ENCODE results near the gene ADAM22.

The ADAM22 gene

DNA sequence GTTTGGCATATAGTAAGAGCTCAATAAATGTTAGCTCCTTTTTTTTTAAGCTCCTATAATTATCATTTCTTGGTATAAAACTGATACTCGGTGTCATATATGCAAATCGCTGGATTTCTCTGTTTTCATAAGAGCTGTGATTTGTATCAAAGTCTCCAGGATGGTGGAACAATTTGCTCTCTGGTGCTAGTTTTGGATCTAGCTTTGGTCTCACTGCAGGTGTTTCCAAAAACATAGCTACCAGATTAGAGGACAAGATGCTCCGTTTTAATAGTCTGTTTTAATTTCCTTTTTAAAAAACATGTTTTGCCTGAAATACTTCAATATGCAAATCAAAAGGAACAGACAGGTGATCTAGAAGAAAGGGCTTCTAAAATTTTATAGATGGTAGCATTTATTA is 25.3 kb downstream of the ADAM22 start:
- no peak for ATAC-seq

DNA sequence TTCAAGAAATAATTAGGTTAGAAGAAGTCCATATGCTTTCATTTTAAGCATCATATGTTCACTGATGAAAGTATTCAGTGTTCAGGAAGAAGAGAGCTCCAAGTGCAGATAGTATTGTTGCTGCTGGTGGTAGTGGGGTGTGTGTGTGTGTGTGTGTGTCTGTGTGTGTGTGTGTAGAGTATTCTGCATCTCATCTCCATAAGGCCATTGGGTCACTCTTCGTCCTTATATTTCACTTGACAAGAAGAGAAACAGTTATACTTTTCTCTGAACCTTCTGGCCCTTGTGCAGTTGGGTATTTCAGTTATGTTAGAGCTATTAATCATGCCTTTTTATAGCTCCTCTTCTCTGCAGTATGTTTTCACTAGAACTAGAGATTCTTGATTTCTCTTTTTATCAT is 26.2 kb downstream of the ADAM22 start:
- no peak for ATAC-seq

GRCh38 chr7:87961754-87962153 is 27.7 kb downstream of the ADAM22 start:
- no peak for ATAC-seq

DNA sequence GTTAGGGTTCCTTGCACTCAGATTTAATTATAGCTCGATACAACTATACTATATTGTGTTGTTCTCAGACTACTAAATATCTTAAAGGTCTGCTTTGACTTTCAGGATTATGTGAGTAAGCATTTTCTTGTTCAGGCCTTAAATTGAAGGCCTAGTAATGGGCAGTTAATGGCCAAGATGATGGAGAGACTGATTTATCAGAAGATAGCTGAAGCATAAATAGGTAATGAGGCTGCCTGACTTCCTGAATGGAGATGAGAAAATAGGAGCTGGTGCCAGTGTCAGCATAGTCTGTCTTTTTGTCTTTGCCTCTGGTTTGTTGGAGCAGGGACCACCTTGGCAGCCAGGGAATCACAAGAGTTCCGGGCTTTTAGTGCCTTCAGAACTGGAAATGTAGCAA is 32.2 kb downstream of the ADAM22 start:
- no peak for ATAC-seq

DNA sequence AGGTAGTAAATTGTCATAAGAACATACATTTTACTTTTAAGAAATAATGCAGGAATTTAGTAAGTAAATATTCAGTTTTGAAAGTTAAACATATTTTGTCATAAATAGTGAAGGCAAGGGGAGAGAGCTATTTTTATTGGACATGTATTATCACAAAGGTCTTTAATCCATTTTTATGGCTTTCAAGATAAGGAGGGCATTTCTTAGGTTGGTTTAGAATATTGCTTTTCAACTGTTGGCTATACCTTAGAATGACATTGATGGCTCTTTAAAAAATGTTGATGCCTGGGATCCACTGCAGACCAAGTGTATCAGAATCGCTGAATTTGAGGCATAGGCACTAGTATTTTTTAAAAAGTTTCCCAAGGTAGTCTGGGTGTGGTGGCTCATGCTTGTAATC is 34.0 kb downstream of the ADAM22 start:
- no peak for ATAC-seq

DNA sequence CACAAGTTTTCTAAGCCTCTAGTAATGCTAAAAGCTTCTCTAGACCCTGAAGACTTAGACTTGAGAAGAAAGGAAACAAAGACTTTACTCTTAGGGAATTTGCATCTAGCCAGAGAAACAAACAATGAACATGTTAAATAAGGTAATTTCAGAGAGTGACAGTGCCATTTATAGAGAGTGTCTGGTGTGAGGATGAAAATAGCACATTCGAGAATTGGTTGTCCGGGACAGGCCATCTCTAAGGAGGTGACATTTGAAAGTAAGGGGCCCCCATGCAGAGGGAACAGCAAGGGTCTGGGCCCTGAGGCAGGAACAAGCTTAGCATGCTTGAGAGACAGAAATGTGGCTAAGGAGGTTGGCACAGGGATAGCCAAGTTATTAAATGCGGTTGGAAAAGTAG is 48.1 kb downstream of the ADAM22 start:
- ATAC-seq: no peak

DNA sequence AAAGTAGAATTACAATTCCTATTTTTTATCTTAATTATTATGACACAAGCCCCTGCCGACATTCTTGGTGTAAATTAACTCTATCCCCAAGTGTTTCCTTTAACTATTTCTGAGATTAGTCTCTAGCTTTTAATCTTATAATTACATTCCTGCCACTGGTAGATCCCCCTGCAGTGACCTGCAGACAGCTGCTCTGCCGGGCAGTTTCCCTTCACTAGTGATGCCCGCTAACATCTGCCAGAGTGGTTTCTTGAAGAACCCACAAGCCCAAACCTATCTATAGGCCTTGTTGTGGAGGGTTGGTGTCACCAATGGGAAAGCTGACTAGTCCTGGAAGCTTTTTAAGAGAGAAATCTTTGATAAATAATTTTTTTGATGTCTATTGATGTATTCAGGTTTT is 50.0 kb downstream of the ADAM22 start:
- ATAC-seq: no peak

DNA sequence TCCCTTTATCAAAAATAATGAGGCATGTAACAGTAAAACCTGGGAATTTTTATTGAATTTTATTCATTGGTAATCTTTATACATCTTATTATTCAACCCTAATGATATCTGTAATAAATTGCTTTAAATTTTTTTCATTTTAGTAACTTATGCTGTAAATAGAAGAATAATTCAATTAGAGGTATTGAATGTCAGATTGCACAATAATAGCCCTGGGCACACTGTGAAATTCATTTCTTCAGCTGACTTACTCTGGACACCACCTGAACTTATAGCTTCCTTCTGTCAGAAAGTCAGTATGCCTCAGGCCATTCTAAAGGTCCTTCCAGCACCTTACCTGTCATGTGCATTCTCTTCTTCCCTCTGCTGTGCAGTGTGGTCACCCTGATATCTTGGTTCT is 59.2 kb downstream of the ADAM22 start:
- no peak for ATAC-seq

GRCh38 chr7:87999261-87999660 is 65.2 kb downstream of the ADAM22 start:
- ATAC-seq: no peak

GRCh38 chr7:88001744-88002530 is 67.9 kb downstream of the ADAM22 start:
- no peak for ATAC-seq

DNA sequence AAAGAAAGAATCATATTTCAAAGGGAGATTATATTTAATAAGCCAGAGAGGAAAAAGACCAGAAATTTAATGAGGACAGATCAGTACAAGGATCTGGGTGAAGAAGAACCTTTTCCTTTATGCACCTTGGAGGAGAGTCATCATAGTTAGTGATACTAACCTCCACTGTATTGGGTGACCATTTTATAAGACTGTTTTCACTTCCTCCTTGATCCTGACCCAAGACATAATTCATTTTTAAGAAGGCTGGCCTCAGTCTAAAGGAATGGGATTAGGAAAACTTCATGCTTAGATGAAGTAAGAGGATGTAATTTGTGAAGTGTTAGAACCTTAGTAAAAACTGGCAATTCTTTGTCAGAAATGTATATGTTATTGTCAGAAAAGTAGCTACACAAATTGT is 68.6 kb downstream of the ADAM22 start:
- no peak for ATAC-seq

DNA sequence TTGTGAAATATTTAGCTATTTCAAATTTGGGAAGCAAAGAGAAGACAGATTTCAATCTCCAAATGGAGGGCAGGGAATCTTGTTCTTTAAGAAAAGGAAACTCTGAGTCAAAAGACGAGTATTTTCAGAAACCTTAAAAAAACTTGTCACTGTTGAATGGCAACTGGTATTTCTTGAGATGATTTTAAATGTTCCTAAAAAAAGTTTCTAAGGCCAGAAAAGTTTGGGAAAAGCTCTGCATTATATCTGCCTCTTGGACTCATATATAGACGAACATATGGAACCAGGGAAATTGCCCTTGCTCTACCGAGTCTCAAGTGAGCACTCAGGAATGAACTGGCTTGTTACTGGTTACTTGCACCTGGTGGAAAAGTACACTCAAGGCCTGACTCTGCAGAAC is 69.5 kb downstream of the ADAM22 start:
- ATAC-seq: no peak

GRCh38 chr7:88005191-88005590 is 71.1 kb downstream of the ADAM22 start:
- no peak for ATAC-seq

DNA sequence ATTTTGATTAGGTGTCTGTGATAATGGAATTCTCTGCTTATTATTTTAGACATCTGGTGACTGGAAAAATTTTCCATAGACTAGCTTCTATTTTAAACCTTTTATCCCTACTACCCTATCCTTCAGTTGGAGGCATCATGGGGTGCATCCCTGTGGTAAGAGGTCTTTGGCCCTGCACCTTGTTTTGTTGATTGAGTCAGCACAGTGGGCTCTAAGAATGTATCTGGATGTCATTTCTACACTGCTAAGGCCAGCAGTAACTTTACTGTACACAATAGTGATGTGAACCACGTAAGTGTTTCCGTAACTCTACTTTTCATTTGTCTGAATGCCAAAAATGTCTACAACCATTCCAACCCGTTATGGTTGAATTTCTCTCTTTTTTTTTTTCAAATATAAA is 75.6 kb downstream of the ADAM22 start:
- no peak for ATAC-seq

DNA sequence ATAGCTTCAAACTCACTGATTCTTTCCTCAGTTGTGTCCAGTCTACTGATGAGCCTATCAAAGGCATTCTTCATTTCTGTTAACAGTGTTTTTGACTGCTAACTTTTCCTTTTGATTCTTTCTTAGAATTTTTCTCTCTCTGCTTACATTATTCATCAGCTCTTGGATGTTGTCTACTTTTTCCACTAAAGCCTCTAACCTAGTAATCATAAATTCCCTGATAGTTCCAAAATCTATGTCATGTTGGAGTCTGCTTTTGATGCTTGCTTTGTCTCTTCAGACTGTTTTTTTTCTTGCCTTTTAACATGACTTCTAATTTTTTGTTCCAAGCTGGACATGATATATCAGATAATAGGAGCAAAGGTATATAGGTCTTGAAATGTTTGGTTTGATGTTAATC is 78.0 kb downstream of the ADAM22 start:
- no peak for ATAC-seq

DNA sequence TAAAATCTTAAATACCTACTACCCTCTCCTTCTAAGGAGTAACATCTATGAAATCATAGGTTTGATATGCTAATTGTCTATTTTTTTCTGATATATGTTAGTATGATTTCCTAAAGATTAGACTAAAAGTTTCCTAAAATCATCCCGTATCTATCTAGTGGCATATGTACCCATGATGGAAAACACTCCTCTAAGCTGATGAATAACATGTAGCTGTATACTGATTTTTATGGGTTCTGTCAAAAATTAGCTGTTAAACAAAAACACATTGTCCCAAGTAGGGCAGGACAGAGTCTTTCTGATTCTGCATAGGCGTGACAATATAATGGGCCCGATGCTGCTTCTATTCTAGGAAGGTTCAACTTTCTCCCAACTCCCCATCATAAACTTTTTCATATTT is 79.9 kb downstream of the ADAM22 start:
- no peak for ATAC-seq

GRCh38 chr7:88014581-88014980 is 80.5 kb downstream of the ADAM22 start:
- ATAC-seq: no peak

GRCh38 chr7:88015309-88015708 is 81.3 kb downstream of the ADAM22 start:
- ATAC-seq: no peak

DNA sequence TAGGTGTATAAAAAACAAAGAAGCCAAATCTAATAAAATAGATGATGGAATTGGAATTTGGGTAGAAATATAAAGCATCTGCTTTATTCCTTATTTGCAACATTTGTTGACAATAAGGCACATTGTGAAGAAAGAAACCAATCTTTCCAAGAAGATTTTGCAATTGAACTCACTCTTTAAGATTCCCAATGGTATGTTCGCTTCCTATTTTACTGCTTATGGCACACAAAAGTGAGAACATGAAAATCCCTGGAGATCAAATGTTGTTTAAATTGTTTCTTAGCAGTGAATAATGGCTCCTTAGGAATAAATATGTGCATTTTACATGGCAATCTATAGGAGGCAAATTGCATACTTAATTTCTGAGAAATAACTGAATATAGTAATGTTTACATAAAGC is 84.5 kb downstream of the ADAM22 start:
- no peak for ATAC-seq

DNA sequence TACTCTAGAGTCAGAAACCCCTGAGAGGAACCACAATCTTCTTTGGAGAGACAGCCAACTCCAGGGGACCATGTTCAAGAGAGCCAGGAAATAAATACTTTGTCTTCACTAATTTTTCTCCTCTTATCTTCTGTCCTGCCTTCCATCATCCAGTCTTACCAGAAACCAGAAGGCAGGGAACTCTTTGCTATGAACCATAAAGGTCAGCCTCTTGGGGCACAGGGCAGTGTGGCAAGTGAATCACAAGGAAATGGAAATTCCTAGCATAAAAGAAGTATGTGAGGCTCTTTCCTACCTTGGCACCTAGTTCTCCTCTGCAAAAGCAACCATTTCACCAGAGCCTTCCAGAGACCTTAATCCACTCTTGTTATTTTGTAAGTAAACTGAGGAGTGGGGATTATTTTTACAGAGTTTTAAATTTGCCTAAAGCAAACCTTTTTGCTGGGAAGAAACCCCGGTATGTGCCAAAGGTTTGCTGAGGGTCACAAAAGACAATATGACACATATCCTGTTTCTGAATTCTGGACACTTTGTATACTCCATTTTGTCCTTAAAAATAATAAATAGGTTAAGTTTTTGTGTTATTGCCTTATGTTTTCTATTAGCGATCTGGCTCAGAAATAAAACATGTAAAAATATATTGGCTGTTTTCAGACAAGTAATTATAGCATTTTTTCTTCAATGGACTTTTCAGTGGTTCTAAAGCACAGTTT is 87.1 kb downstream of the ADAM22 start:
- no peak for ATAC-seq

DNA sequence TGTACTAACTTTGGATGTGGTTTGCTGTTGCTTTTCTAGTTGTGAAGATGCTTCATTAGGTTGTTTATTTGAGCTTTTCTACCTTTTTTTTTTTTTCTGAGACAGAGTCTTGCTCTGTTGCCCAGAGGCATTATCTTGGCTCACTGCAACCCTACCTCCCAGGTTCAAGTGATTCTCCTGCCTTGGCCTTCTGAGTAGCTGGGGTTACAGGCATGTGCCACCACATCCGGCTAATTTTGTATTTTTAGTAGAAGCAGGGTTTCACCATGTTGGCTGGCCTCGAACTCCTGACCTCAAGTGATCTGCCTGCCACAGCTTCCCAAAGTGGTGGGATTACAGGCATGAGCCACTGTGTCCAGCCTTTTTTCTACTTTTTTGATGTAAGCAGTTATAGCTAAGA is 93.7 kb downstream of the ADAM22 start:
- ATAC-seq: no peak

- ATAC-seq: no peak
These were observed 100.1 kb downstream of the ADAM22 start for GRCh38 chr7:88034083-88034695.

GRCh38 chr7:88037050-88037449 is 103.0 kb downstream of the ADAM22 start:
- ATAC-seq: no peak

- no peak for ATAC-seq
These were observed 106.6 kb downstream of the ADAM22 start for GRCh38 chr7:88040694-88041093.
